Vagina (tissue), 2 donors: ENCODE results near the gene BCL7C.

Source experiments
- CTCF ChIP-seq, 3 experiments: fragments of 450-650 bp in 2 of 3; fragments of 200-600 bp in 1 of 3; sonication (generic) in 1 of 3; IDR thresholded peaks; one replicate each; pipeline ENCODE4 v1.5.1; 2017 to 2019; ENCODE audit warnings: antibody characterized with exemption in 3 of 3, mild to moderate bottlenecking in 2 of 3, moderate library complexity in 2 of 3
- POLR2AphosphoS5 ChIP-seq, 2 donors: sonication (generic); formaldehyde crosslinking; IDR thresholded peaks; one replicate each; pipeline ENCODE4 v1.9.0; 2017; ENCODE audit warnings: antibody characterized with exemption in 2 of 2, mild to moderate bottlenecking in 2 of 2, low read depth in 1 of 2; ENCODE audit not compliant: insufficient read depth in 1 of 2

DNA sequence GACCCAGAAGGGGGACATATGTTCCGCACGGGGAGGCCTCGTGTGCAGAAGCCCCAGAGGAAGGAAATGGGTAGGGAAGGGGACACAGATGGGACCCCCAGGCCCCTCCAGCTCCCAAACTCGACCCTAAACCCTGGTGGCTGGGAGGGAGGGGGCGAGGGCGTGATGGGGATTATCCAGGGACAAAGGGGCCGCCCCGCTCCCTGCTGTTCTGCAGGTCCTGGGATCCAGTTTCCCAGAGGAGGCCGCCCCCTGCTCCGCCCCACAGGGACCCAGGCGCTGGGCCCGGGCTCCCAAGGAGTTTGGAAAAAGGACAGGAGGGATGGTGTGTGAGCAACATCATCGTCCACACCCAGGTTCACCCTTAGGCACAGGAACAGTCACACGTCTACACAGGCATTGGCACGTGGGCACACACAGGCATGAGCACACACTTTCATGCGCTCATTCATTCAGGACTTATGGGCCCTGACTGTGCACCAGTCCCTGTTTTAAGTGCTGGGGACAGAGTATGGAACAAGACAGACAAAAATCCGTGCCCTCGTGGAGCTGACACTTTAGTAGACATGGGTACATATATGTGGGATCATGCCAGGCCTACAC, 16.7 kb upstream of the BCL7C start:
- TF ChIP-seq CTCF (IDR thresholded peaks at IDR 0.05) (no peak), POLR2AphosphoS5 (IDR thresholded peaks at IDR 0.05; ENCODE audit: insufficient read depth in 1 of 2, low read depth in 1 of 2) (peak in 1 of 2 donors; percentile 43)
